Stimulated activated CD8-positive, alpha-beta memory T cell treated with anti-CD3 and anti-CD28 coated beads, Interleukin-12 subunit alpha, Interleukin-12 subunit beta, amount 100 ng/mL, for 4 hours (primary cell): ENCODE measurements around the gene CDK8.

Experiments
- DNase-seq: peaks from one replicate; pipeline ENCODE4 v3.0.0-alpha.2; 2020; ENCODE audit warnings: low read depth

The CDK8 gene

DNA sequence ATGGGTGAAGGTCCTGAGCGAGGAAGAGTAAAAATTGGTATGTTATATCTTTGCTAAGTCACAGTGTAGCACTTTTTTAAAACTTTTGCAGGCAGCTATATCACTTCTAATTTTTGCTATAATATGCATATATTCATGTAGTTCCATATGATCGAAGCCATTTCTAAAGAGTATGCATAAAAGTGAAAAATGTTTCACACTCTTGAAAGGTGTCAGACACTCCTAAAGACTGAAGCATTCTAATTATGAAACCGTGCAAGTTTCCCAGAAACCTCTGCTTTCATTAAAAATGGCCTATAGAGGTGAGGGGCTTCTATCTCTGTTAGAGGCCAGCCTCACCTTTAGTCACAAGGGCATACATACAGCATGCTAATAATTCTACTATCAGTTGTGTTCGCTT, 128.9 kb downstream of the CDK8 start:
- DNase-seq = no peak

DNA sequence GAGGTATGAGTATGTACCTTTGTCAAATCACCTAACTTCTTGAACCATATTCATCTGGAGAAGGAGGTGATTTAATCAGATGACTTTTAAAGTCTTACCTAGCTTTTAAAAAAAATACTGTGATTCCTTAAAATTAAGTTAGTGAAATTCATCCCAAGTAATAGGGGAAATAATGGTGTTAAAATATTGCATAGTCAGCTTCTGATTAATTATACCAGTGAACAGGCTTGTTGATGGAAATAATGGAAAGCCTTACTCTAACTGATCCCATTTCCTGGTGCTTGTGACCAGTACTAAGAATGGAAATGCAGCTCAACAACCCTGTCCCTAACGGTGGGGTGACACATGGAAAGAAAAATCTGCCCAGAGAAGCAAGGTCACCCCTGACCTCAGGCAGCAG, 130.7 kb downstream of the CDK8 start:
- DNase-seq = no peak

DNA sequence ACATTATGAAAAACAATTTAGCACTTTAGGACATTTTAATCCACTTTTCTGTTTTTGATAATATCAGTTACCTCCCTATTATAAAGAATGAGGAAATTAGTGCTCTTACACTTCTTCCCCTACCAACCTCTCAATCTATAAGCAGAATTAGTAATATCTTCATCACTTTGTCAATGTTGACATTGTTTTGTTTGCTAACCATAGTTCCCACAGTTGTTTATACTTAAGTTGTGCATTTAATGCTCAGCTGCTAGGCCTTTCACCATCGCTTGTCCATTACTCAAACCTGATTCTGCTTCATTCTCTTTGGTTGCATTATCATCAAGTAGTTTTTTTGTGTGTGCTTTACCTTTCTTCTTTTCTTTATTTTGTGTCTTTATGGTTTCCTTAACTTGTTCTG, 132.1 kb downstream of the CDK8 start:
- DNase-seq = no peak

DNA sequence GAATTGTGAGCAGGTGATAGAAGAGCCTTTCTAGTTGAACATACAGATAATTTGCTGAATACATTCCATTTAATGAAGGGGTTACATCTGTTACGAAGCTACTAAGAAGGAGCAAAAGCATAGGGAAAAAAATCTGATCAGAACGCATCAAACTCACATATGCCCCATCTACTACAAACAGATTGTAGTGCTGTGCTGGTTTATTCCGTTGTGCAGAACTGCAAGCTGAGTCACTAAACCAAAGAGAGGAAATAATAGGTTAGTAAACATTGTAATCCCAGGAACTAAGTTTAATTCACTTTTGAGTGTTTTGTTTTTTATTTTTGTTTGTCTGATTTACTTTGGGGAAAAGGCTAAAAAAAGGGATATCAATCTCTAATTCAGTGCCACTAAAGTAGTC, 136.3 kb downstream of the CDK8 start:
- DNase-seq = no peak

DNA sequence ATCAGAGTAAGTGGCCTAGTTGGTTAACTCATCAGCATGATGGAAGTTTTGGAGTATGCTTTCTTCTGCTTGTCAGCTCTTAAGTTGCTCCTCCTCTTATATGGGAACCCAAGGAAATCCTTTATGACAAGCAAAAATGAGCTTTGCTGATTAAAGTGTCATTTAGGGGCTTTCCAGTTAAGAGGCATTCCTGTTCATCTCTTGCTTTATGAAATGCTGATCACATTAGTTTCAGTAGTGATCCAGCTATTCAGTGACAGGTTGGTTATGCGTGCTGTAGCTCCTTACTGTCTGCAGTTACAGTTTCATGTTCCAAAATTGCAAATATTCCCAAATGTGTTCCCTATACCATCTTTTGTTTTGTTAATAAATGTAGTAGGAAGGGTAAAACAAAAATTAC, 146.6 kb downstream of the CDK8 start:
- DNase-seq = no peak

DNA sequence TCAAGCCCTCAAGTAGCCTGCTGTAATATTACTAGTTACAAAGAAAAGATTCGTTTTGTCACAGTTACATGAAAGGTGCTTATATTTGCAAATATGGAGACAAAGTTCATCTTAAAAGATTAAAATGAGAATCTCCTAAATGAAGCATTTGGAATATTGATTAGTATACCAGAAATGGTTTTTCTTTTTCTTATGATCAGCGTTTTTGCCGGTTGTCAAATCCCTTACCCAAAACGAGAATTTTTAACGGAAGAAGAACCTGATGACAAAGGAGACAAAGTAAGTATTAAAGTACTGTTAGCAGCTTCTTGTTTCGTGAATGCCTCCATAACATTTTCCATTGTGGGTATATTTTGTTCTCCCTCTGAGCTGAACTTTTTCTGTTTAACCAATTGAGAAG, 147.1 kb downstream of the CDK8 start:
- DNase-seq = no peak

DNA sequence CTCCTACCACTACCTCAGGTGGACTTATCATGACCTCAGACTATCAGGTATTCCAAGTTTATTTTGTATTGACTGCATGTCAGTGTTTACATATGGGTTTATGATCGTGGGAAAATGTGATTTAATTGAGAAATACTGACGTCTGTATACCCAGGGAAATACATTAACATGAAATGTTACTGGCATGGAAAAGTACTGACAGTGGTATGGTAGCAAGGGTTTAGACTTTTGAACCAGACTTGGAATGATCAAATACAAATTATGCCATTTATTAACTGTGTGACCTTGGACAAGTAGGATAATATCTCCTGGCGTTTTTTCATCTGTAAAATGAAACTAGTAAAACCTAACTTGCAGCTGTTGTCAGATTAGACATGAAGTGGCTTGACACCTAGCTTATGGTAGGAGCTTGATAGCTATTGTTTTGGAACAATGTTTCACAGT, 147.7 kb downstream of the CDK8 start:
- no peak for DNase-seq

DNA sequence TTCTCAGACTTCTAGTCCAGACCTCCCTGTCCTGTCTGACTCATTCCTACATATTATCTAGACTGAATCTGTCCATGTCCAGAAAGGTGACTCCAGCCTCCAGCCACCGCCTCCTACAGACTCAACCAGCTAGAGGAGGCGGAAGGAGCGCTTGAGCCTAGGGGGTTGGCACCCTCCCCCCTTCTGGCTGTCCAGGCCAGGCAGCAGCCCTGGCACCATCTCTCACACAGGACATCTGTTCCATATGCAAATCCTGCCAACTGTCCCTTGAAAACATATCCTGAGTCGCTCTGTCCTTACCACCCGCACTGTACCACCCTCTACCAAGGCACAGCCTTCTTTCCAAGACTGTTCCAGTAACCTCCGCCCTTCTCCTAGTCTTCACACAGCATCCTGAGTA, 152.9 kb downstream of the CDK8 start:
- no peak for DNase-seq

DNA sequence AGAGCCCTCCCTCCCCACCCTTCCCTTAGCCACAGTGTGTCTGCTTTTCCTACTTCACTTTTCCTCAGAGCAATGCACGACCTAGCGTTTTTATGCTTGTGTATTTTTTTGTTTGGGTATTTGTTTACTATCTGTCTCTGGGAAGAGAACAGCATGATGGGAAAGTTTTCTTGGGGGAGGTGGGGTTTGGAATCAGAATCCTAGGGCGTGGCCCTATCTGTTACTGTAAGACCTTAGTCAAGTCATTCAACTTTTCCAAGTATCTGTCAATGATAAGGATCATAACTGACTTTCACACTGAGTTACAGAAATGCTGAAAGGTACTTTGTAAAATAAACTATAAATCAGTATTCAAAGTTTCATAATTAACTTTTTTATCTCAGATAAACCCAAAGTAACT, 157.3 kb downstream of the CDK8 start:
- DNase-seq = no peak

DNA sequence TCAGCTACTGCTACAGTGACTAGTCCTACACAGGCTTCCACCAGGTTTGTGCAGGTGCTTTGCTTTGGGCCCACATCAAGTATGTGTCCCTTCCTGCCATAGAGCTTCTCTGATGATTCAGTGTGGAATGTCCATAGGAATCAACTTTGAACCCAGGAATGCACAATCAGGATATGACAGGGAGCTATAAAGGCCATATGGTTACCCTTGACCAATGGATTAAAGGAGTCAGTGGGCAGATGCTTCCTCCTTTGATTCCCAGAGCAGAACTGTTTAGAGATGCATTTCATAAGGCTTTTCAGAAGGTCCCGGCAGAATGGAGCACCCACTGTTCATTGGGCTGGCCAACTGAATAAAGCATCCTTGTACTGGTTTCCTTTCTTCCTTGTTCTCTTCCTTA, 158.3 kb downstream of the CDK8 start:
- DNase-seq = no peak

DNA sequence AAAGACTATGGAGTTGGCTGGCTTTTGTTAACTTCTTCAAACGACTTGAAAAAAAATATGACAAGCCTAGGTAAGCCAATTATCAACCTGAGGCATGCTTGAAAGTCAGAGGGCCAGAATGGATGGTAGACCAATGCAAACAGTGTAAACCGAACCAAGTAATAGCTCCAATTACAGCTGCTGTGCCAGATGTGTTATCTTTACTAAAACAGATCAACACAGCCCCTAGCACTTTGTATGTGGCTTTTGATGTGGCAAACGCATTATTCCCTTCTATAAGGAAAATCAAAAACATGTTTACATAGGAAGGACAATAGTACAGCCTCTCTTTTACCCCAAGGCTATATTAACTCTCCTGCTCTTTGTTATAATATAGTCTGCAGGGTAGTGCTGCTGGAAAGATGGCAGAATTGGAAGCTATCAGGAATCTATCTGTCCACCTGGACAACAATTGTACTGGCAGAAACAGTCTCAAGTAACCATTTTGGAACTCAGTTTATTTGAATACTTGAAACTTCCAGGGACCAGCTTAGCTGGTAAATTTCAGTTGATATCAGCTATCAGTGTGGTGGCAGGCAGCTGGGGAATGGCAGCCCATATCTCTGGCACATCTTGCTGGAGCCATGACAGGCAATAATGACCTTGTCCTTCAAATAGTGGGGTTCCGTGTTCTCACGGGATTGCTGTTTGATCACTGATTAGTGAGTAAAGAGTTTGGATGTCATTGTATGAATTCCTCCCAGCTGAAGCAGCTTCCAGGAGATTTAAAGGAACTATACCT, 159.2 kb downstream of the CDK8 start:
- DNase-seq = no peak

DNA sequence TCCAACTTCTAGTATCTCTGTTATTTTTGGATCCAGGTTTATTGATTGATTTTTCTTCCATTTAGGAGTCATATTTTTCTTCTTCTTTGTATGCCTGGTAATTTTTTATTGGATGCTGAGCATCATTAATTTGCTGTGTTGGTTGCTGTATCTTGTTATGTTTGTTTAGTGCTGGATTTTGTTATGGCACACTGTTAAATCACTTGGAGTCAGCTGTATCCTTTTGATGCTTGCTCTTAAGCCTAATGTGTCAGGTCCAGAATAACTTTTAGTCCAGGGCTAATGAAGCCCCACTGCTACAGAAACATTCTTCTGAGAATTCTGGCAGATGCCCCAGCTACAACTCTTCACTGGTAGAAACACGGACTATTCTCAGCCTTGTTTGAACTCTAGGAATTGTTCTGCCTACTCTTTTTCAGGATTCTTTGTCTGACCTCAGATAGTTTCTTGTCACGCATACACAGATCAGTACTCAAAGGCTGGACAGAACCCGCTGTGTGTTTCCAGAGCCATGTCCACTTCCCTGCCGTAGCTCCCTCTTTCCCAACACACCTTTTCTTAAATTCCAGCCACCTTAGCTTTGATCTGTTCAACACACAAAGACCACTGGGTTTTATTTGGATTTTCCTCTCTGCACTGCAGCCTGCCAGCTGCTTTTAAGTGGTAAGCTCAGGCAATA, 166.5 kb downstream of the CDK8 start:
- DNase-seq = no peak

DNA sequence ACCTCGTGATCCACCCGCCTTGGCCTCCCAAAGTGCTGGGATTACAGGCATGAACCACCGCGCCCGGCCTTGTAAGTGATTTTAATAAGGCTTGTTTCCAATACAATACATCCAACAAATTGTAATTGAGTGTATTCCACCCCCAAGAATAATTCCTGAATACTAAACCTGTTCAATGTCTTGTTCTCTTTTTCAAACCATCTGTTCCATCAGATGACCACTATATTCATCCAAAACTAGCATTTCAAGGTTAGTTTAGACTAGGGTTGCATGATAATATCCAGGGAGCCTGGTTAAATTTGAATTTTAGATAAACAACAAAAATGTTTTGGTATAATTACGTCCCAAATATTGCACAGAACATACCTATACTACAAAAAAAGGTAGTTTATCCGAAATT, 168.1 kb downstream of the CDK8 start:
- no peak for DNase-seq

DNA sequence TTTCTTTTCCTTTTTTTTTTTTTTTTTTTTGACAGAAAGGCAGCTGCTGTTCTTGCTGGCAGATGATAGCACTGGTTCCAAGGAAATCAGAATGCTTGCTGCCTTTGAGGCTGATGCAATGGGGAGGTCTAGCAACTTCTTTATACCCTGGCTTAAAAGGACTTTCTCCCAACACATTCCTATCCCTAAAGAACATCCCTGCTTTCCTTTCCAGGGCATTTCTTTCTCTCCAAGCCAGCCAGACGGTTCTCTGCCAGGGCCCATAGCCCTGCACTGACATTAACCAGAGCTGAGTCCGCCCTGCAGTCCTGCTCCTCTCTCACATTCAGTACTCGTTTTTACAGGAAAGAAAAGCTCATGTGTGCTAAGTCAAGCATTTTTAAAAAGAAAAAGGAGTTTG, 169.7 kb downstream of the CDK8 start:
- no peak for DNase-seq

DNA sequence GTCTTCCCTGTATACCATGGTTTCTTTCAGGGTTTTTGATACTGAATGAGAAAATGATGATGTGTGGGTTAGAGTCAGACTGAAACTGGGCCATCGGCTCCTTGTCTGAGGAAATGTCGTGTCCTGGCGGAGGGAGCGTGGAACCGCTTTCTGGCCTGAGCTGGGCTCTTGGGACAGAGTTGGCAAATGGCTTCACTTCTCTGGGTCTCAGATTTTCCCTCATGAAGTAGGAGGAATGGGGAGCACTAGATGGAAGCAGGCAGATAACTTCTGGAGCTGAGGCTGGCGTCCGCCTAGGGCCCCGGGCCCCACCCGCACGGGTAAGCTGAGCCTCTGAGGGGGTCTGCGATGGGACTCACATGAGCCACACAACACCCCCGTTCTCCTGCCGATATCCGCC, 170.3 kb downstream of the CDK8 start:
- DNase-seq = no peak

DNA sequence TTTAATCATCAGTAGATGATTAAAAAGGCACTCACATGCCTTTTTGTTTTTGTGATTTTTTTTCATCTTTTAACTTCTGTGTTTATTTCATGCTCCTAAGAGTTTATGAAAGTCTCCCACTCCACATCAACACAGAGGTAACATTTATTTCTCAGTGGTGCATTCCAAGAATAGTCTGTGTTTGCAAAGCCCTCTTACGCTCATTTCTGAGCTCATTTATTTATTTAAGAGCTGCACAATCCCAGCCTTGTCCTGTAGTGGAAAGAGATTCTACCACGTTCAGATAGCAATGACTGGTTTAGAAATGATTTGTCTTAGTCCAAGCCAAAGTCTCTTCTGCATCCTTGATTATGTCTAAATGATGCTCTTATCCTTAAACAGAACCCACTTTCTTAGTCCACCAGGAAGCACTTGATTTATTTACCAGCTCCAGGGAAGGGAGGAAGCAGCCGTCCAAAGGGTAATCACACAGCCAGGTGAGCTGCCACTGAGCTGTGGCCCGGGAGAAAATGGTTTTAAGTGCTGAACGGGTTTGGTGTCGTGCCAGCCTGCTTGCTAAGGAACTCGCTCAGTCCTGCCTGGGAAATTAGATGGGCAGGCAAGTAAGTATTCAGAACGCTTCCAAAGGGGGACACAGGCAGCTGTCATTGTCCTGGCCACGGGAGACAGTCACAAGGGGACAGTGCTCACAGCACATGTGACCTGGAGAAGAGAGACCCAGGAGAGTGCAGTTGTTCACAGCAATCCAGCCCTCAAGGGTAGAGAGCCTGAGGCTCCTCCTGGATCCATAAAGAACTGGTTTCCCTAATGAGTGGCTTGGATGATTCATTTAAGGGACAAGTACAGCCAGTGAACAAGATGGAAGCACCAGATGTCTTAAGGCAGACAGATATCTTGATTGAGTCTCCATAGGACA, 171.8 kb downstream of the CDK8 start:
- DNase-seq = no peak

DNA sequence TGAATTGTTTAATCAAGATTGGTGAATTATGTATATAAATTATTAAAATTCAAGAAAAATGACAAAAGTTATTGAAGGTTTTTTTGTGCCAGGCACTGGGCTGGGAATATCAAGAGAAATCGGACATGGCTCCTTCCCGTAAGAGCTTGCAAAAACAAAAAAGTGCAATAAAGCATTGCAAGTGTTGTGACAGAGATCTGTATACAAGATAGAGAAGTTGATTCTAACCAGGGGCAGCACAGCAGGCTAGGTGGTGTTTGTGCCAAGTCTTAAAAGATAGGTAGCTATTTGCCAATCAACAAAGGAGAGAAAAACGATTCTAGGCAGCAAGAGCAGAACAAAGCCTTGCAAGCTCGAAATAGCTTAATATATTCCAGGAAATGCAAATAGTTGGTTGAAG, 179.8 kb downstream of the CDK8 start:
- DNase-seq = no peak

DNA sequence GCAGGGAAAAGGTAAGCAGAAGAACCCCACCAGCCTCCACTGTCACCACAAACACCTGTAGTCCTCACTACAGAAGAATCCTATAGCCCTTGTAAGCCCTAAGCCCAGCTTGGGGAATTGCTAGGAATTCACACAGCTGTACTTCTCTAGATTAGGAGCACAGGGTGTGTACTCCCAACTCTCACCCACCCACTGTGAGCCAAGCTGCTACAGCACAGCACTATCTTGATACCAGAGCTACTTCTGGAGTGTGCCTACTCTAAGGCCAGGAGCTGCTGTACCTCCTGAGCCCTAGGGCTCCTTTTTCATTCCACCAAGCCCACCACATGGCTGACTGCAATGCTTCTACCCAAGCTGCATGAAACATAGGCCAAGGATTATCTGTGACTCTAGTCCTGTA, 181.2 kb downstream of the CDK8 start:
- DNase-seq = no peak

DNA sequence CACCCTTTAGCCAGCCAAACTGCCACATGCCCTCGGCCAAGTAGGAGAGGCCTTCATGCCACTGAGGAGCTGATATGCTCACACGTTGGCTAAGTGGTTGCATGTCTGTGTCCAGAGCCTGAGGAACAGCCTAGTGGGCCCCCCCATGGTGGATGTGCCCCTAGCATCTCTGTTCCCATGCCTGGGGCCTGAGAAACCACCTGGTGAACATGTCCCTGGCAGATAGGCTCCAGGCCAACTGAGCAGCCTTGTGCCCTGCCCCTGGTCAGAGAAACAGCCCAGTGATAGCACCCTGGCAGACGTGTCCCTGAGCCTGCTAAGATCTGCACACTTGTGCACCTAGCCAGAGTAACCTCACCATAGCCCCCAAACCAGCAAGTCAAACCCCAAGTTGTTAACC, 181.7 kb downstream of the CDK8 start:
- DNase-seq = no peak

DNA sequence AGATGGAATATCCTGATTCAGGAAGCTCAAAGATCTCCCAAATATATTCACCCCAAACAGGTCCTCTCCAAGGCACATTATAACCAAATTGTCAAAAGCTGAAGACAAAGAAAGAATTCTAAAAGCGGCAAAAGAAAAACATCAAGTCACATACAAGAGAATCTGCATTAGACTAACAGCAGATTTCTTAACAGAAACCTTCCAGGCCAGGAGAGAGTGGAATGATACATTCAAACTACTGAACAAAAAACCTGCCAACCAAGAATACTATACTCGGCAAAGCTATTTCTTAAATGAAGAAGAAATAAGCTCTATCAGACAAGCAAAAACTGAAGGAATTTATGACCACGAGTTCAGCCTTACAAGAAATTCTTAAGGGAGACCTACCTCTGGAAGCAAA, 183.0 kb downstream of the CDK8 start:
- no peak for DNase-seq

DNA sequence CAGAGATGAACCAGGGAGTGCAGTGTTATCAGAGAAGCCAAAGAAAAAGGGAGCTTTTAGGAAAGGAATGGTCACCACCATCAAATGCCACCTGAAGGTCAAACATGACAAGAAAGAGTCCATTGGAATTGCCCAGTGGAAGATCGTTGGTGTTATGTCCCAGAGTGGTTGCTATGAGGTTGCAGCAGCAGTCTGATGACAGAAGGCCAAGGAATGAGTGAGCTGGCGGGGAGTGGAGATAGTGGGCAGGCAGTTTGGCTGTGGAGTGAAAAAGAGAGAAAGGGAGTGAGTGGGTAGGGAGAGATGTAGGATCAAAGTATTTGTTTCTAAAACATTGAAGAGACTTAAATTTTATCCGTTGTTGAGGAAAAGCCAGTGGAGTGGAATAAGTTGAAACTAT, 186.2 kb downstream of the CDK8 start:
- DNase-seq = no peak

DNA sequence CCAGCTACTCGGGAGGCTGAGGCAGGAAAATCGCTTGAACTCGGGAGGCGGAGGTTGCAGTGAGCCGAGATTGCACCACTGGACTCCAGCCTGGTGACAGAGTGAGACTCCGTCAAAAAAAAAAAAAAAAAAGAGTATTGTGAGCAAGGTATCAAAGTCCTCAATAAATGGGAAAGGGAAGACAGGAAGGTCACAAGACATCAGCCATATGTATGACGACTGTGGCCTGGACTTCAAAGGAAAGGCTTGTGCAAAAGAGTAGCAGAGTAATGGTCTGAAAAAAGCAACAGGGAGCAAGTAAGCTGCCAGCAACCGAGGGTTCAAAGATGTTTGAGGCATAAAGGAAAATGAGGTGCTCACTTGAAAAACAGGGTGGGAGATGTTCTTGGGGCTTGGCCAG, 187.5 kb downstream of the CDK8 start:
- no peak for DNase-seq

DNA sequence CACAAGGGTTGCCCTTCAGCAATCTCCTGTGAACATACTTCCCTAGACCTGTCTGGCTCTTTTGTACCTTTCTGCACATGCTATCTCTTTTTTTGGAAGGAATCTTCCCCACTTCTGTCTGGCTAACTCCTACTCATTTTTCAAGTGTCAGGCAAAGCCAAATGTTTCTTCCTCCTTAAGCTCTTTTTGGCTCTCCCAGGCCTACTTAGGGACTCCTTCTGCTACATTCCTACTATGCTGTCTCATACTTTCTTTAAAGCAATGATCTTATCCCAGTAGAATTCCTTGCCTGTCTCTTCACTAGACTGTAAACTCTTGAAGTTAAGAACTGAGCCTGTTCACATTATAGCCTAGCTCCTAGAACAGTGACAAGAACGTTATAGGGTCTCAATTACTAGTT, 188.6 kb downstream of the CDK8 start:
- DNase-seq = no peak
